Cardiac muscle cell (in vitro differentiated cells and primary cell): ENCODE data around the gene VSTM2L. TPM values are rescaled to one million over a fixed set of nuclear protein-coding genes. Genes with fewer than 3 reads are reported as not detected.
A peak's percentile ranks its signal among the peaks of the same experiment; 100 is the strongest.

Experiments used
- DNase-seq, 2 donors: peaks; one replicate each; pipeline versions ENCODE4 v3.0.0 to v3.0.0-alpha.2; 2010 to 2017; ENCODE audit warnings: low read depth in 1 of 2, low spot score in 1 of 2
- H3K27ac ChIP-seq: fragments of 200-600 bp; sonication (generic); 2 replicates; pipeline ENCODE4 v1.5.1; 2016
- H3K27me3 ChIP-seq: fragments of 200-600 bp; sonication (generic); 2 replicates; pipeline ENCODE4 v1.6.0; 2016; ENCODE audit warnings: control low read depth
- H3K36me3 ChIP-seq: fragments of 200-600 bp; sonication (generic); 2 replicates; pipeline ENCODE4 v1.5.1; 2016; ENCODE audit warnings: control low read depth
- H3K4me1 ChIP-seq: fragments of 200-600 bp; sonication (generic); 2 replicates; pipeline ENCODE4 v1.8.1; 2017; ENCODE audit warnings: low read depth, mild to moderate bottlenecking, mixed run types
- H3K4me3 ChIP-seq: fragments of 200-600 bp; sonication (generic); 2 replicates; pipeline ENCODE4 v1.5.1; 2016; ENCODE audit warnings: mild to moderate bottlenecking
- H3K9me3 ChIP-seq: fragments of 200-600 bp; sonication (generic); 2 replicates; pipeline ENCODE4 v1.5.1; 2017; ENCODE audit warnings: low read depth, mild to moderate bottlenecking, control low read depth
- polyA plus RNA-seq: library from polyadenylated mRNA; unstranded; fragments of >200 nt; fragmentation: Nextera tagmentation; extraction: Ambion mirVana; gene quantifications from 2 replicates; pipeline ENCODE4 v1.2.1, GENCODE V29; 2016
- total RNA-seq: library from RNA; depleted of rRNA; stranded (reverse); fragments of >200 nt; gene quantifications from 2 replicates; pipeline ENCODE4 v1.2.3, GENCODE V29; 2016
- TF ChIP-seq, protein P1 (sequence below): IDR thresholded peaks from 2 replicates; pipeline ENCODE4 v1.5.1; 2012; ENCODE audit warnings: low read depth, mild to moderate bottlenecking, low read length

VSTM2L gene
- total and polyA plus RNA-seq, 2 experiments from 2014 or later: 83.4 to 321 TPM

DNA sequence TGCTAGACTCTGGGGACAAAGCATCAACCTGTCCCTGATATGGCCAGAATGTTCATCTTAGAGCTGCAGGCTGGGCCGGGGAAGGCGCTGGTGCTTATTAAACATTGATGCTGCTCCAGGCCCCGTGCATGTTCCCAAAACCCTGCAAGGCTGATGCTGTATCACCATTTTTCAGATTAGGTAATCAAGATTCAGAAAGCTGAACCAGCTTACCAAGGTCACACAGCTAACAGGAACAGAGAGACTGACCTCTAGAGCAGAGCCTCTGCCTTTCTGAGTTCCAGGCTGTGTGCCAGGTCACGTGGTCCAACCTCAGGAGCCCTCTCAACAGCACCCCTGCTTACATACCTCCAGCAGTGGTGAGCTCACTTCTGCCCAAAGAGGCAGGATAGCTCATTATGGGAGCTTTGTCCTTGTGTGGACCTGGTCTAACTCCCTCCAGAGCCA, 16.1 kb upstream of the VSTM2L start:
- no peaks in the 10 kb centered on the region for H3K27me3 ChIP-seq
- DNase-seq: peak in 1 of 2 donors; percentile 32
- H3K9me3 ChIP-seq: no peaks in the 10 kb centered on the region
- TF ChIP-seq, protein P1, sequence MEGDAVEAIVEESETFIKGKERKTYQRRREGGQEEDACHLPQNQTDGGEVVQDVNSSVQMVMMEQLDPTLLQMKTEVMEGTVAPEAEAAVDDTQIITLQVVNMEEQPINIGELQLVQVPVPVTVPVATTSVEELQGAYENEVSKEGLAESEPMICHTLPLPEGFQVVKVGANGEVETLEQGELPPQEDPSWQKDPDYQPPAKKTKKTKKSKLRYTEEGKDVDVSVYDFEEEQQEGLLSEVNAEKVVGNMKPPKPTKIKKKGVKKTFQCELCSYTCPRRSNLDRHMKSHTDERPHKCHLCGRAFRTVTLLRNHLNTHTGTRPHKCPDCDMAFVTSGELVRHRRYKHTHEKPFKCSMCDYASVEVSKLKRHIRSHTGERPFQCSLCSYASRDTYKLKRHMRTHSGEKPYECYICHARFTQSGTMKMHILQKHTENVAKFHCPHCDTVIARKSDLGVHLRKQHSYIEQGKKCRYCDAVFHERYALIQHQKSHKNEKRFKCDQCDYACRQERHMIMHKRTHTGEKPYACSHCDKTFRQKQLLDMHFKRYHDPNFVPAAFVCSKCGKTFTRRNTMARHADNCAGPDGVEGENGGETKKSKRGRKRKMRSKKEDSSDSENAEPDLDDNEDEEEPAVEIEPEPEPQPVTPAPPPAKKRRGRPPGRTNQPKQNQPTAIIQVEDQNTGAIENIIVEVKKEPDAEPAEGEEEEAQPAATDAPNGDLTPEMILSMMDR: no peak
- no peaks in the 10 kb centered on the region for H3K36me3 ChIP-seq
- no peak overlapping the region for H3K27ac ChIP-seq
- no peak overlapping the region for H3K4me3 ChIP-seq
- peaks cover 15% of the 10 kb centered on the region for H3K4me1 ChIP-seq

DNA sequence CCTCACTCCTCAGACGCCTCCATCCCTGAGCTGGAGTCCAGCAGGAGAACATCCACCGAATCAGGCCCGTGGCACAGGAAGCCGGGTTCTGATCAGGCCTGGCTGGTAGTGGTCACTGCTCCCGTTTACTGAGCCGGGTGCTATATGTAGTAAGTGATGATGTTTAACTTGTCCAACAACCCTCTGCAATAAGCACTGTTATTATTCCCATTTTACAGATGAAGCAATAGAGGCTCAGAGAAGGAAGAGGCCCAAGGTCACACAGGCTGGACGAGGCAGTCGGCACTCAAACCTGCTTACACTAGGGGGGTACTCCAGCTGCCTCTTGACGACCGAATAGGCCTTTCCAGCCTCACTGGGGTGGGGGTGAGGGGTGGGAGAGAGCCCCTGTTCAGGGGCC, 14.3 kb upstream of the VSTM2L start:
- Histone ChIP-seq H3K4me1 (no peaks in the 10 kb centered on the region), H3K4me3 (no peak overlapping the region), H3K36me3 (no peaks in the 10 kb centered on the region), H3K27ac (no peak overlapping the region), H3K27me3 (no peaks in the 10 kb centered on the region), H3K9me3 (no peaks in the 10 kb centered on the region)
- DNase-seq: no peak
- TF ChIP-seq, protein P1: no peak

DNA sequence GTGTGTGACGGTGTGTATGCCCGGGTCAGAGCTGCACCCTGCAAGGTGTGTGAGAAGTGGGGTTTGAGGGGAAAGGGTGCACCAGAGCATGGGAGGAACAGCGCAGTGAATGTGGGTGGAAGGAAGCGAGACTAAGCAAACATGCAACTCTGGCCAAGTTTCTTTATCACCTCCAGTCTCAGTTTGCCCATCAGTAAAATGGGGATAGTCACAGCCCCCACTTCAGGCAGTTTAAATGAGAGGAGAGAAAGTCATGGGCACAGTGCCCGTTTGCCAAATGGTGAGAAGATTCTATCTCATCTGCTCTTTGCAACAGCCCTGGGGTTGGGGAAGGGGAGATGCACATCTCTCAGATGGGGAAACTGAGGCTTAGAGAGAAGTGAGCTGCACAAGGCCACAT, 12.8 kb upstream of the VSTM2L start:
- TF ChIP-seq, protein P1: no peak
- H3K4me3 ChIP-seq: no peak overlapping the region
- H3K9me3 ChIP-seq: no peaks in the 10 kb centered on the region
- H3K27me3 ChIP-seq: no peaks in the 10 kb centered on the region
- no peaks in the 10 kb centered on the region for H3K36me3 ChIP-seq
- DNase-seq: no peak
- no peak overlapping the region for H3K27ac ChIP-seq
- H3K4me1 ChIP-seq: no peaks in the 10 kb centered on the region

DNA sequence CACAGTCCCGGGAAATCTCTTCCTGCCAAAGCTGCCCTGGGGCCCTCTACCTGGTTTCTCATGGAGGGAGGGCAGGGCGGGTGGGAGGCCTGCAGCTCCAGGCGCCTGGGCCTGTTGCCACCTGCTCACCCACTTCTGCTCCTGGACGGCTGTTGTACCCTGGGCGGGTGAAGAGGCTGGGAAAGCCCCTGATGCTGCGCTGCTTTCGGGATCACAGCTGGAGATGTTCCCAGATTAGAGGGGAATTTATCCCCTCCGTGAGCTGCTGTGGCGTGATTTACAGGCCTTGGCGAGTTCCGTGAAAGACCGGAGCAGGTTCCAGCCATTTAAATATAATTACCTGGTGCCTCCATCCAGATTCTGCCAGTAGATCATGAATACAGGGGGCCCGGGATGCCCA, 12.3 kb upstream of the VSTM2L start:
- no peak for DNase-seq
- H3K27ac ChIP-seq: no peak overlapping the region
- TF ChIP-seq, protein P1: no peak

DNA sequence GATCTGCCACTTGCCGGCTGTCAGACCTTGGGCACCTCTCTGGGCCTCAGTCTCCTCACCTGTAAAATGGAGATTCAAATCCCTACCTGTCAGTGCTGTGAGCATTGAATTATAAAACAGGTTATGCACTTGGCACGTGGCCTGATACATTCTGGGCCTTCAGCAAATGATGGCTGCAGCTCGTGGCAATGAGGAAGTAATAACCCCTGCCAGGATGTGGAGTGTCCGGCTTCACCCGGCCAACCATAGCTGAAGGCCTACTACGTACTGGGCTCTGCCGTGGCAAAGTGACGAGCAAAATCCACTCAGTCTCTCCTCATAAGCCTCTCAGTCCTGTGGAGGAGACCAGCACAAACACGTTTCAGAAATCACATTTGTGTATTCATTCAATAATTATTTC, 10.9 kb upstream of the VSTM2L start:
- no peak overlapping the region for H3K27ac ChIP-seq
- DNase-seq: no peak
- TF ChIP-seq, protein P1: no peak
- H3K4me1 ChIP-seq: peaks cover 5% of the 10 kb centered on the region
- no peaks in the 10 kb centered on the region for H3K27me3 ChIP-seq
- H3K36me3 ChIP-seq: no peaks in the 10 kb centered on the region
- no peaks in the 10 kb centered on the region for H3K9me3 ChIP-seq
- H3K4me3 ChIP-seq: no peak overlapping the region

More for the DNA sequence above, 12.3 kb upstream of the VSTM2L start:
- Histone ChIP-seq H3K36me3 (no peaks in the 10 kb centered on the region), H3K4me3 (no peak overlapping the region), H3K4me1 (no peaks in the 10 kb centered on the region), H3K9me3 (no peaks in the 10 kb centered on the region), H3K27me3 (no peaks in the 10 kb centered on the region)
